Measurements from ENCODE around the gene RFC4. TPM values are rescaled to one million over a fixed set of nuclear protein-coding genes. Genes with fewer than 3 reads are reported as not detected.

RFC4 gene
- total and polyA plus RNA-seq, 9 of the 15 experiments (the other 6 are each of a cell fraction or from before 2014, with no cell fraction given), result 105 to 227 (median 180) TPM

DNA sequence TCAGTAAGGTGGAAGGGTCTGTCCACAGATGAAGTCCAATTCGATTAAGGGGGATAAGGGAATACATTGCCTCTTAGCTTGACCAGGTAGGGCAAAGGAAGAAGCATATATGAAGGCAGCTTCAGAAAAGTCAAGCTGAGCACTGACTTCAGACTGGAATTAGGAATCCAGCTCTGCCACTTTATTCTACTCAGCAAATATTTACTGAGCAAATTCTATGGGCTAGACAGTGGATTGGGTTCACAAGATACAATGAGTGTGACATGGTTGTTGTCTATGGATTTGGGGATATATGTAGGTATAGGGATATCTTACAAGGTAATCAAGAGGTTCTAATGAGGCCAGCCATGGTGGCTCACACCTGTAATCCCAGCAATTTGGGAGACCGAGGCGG, 36.8 kb upstream of the RFC4 start:
- WGBS (ENCODE audit: insufficient coverage, low coverage, missing lambda C conversion rate), result 44% methylated on average over 3 of the region's 3 CpGs
- Histone ChIP-seq H3K27ac (ENCODE audit: extremely low read depth, low read depth, low read length) (no peak overlapping the region), H3K36me3 (ENCODE audit: control insufficient read depth, insufficient read depth, low read length) (no peaks in the 10 kb centered on the region), H3K4me2 (ENCODE audit: insufficient read depth, low read length) (no peak overlapping the region), H3K27me3 (ENCODE audit: control insufficient read depth in 2 of 2, insufficient read depth in 2 of 2, low read length in 2 of 2) (no peaks in the 10 kb centered on the region), H3K9me3 (replicated peaks; ENCODE audit: control insufficient read depth, insufficient read depth, low read depth, low read length) (no peaks in the 10 kb centered on the region), H3K79me2 (ENCODE audit: control insufficient read depth, insufficient read depth, low read length) (no peaks in the 10 kb centered on the region), H3K9me1 (ENCODE audit: control insufficient read depth, insufficient read depth, low read length) (no peaks in the 10 kb centered on the region), H3K9ac (ENCODE audit: insufficient read depth in 1 of 2, low read depth in 2 of 2, low read length in 2 of 2) (no peak overlapping the region), H2AFZ (ENCODE audit: low read depth, low read length) (no peak overlapping the region), H3K4me1 (replicated peaks in 1 of 2; ENCODE audit: control insufficient read depth in 2 of 2, insufficient read depth in 2 of 2, low read length in 2 of 2) (no peaks in the 10 kb centered on the region; a peak in 1 of 5 replicates), H3K4me3 (no peak overlapping the region), H4K20me1 (replicated peaks; ENCODE audit: control insufficient read depth, insufficient read depth, low read length) (no peaks in the 10 kb centered on the region)
- BruUV-seq (replicated peaks), result no TSS peak
- DNase-seq (ENCODE audit: extremely low read depth in 1 of 4, low spot score in 3 of 4), result no peak
- TF ChIP-seq ELF2 (CRISPR knock-in tag; IDR thresholded peaks at IDR 0.05), result no peak
- FAIRE-seq, result no peak
- CTCF ChIA-PET (ENCODE audit: low intra/inter-chr PET ratio), result no interaction called here
- intact Hi-C loops (cut with micrococcal nuclease) (no loop called here), in situ Hi-C loops (cut with MboI) (loop anchor here (10.0 kb wide), 1 partner anchor 322 kb away; no protein-coding TSS in a partner anchor)
- no peak for ATAC-seq
- POLR2A ChIA-PET, result no interaction called here

DNA sequence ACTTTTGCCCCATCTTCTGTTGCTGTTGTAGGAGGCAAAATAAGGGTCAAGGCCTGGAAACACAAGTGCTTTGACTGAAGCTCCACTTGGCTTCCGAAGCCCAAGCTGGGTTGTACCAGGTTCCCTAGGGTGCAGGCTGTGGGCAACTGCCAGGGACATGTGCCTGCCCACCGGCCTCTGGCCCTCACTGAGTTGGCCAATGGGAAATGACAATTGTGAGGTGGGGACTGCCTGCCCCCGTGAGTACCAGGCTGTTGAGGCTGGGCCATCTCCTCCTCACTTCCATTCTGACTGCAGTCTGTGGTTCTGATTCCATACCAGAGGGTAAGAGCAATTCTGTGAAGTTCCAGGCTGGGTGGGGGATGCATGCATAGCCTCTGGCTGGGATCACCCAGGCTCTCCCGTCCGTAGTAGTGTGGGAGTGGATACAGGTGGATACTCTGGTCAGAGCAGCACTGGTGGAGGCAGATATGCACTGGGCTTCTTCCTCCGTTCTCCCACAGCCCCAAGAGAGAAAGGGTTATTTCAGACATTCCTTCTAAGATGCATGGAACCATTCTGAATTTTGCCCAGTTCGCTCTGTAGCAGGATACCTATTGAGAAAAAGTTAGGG, 36.2 kb upstream of the RFC4 start, which contains the start of gene ADIPOQ:
ADIPOQ (plus strand) TSS at position 285 of the 613 bp plus-strand sequence. CDS start 10,349 bp downstream, outside the sequence.
- Histone ChIP-seq H3K9ac (ENCODE audit: insufficient read depth in 1 of 2, low read depth in 2 of 2, low read length in 2 of 2) (peak within 1 kb of the TSS in 1 of 2 experiments; percentile 26; a peak in 1 of 4 replicates), H3K27ac (ENCODE audit: extremely low read depth, low read depth, low read length) (no peak within 1 kb of the TSS), H3K4me3 (no peak within 1 kb of the TSS), H3K9me3 (replicated peaks; ENCODE audit: control insufficient read depth, insufficient read depth, low read depth, low read length) (no peaks in the 10 kb centered on the region), H3K4me1 (replicated peaks in 1 of 2; ENCODE audit: control insufficient read depth in 2 of 2, insufficient read depth in 2 of 2, low read length in 2 of 2) (no peaks in the 10 kb centered on the region; a peak in 1 of 5 replicates), H3K9me1 (ENCODE audit: control insufficient read depth, insufficient read depth, low read length) (no peaks in the 10 kb centered on the region), H3K79me2 (ENCODE audit: control insufficient read depth, insufficient read depth, low read length) (no peaks in the 10 kb centered on the region), H4K20me1 (replicated peaks; ENCODE audit: control insufficient read depth, insufficient read depth, low read length) (no peaks in the 10 kb centered on the region), H3K27me3 (ENCODE audit: control insufficient read depth in 2 of 2, insufficient read depth in 2 of 2, low read length in 2 of 2) (no peaks in the 10 kb centered on the region), H3K36me3 (ENCODE audit: control insufficient read depth, insufficient read depth, low read length) (no peaks in the 10 kb centered on the region), H2AFZ (ENCODE audit: low read depth, low read length) (peak within 1 kb of the TSS; percentile 33; the same call in 1 of the 2 replicates), H3K4me2 (ENCODE audit: insufficient read depth, low read length) (no peak within 1 kb of the TSS)
- ATAC-seq (peak; percentile 59; the same call in 2 of the 3 replicates), DNase-seq (ENCODE audit: extremely low read depth in 1 of 4, low spot score in 3 of 4) (no peak), FAIRE-seq (no peak)
- ChIA-PET POLR2A (no interaction called here), CTCF (ENCODE audit: low intra/inter-chr PET ratio) (no interaction called here)
- in situ Hi-C loops (cut with MboI) (loop anchor here (10.0 kb wide), 1 partner anchor 322 kb away; no protein-coding TSS in a partner anchor), intact Hi-C loops (cut with micrococcal nuclease) (no loop called here)
- WGBS (ENCODE audit: insufficient coverage, low coverage, missing lambda C conversion rate), result 26% methylated on average over 7 of the region's 7 CpGs
- no TSS peak for BruUV-seq (replicated peaks)
- TF ChIP-seq E2F3 (CRISPR knock-in tag; IDR thresholded peaks at IDR 0.05) (no peak), HDAC8 (tag; IDR thresholded peaks at IDR 0.05) (no peak), TAL1 (IDR thresholded peaks at IDR 0.05) (no peak), U2AF1 (optimal IDR thresholded peaks at IDR 0.05; ENCODE audit: low read depth, low read length) (no peak), HIVEP1 (CRISPR knock-in tag; IDR thresholded peaks at IDR 0.05) (no peak), ZNF589 (CRISPR knock-in tag; IDR thresholded peaks at IDR 0.05; ENCODE audit: low read depth) (no peak), PYGO2 (tag; IDR thresholded peaks at IDR 0.05) (no peak), ZNF165 (CRISPR knock-in tag; IDR thresholded peaks at IDR 0.05; ENCODE audit: borderline replicate concordance) (no peak)
- TF ChIP-seq, protein P1, sequence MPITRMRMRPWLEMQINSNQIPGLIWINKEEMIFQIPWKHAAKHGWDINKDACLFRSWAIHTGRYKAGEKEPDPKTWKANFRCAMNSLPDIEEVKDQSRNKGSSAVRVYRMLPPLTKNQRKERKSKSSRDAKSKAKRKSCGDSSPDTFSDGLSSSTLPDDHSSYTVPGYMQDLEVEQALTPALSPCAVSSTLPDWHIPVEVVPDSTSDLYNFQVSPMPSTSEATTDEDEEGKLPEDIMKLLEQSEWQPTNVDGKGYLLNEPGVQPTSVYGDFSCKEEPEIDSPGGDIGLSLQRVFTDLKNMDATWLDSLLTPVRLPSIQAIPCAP (CRISPR knock-in tag; IDR thresholded peaks at IDR 0.05; ENCODE audit: borderline replicate concordance), result no peak
- TF ChIP-seq, protein P2, sequence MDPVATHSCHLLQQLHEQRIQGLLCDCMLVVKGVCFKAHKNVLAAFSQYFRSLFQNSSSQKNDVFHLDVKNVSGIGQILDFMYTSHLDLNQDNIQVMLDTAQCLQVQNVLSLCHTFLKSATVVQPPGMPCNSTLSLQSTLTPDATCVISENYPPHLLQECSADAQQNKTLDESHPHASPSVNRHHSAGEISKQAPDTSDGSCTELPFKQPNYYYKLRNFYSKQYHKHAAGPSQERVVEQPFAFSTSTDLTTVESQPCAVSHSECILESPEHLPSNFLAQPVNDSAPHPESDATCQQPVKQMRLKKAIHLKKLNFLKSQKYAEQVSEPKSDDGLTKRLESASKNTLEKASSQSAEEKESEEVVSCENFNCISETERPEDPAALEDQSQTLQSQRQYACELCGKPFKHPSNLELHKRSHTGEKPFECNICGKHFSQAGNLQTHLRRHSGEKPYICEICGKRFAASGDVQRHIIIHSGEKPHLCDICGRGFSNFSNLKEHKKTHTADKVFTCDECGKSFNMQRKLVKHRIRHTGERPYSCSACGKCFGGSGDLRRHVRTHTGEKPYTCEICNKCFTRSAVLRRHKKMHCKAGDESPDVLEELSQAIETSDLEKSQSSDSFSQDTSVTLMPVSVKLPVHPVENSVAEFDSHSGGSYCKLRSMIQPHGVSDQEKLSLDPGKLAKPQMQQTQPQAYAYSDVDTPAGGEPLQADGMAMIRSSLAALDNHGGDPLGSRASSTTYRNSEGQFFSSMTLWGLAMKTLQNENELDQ (CRISPR knock-in tag; IDR thresholded peaks at IDR 0.05; ENCODE audit: borderline replicate concordance), result no peak
- TF ChIP-seq, protein P3, sequence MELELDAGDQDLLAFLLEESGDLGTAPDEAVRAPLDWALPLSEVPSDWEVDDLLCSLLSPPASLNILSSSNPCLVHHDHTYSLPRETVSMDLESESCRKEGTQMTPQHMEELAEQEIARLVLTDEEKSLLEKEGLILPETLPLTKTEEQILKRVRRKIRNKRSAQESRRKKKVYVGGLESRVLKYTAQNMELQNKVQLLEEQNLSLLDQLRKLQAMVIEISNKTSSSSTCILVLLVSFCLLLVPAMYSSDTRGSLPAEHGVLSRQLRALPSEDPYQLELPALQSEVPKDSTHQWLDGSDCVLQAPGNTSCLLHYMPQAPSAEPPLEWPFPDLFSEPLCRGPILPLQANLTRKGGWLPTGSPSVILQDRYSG (tag; conservative IDR thresholded peaks at IDR 0.05; ENCODE audit: low read depth), result no peak

All from K562 (cell line).